HG03064 (cell line): ENCODE results near the gene THRA.

Experiments used
- ATAC-seq: cut with Tn5 transposase; IDR thresholded peaks from one replicate; pipeline ENCODE4 v1.9.1; 2021; ENCODE audit warnings: low read depth; ENCODE audit not compliant: unreplicated experiment

Gene THRA

DNA sequence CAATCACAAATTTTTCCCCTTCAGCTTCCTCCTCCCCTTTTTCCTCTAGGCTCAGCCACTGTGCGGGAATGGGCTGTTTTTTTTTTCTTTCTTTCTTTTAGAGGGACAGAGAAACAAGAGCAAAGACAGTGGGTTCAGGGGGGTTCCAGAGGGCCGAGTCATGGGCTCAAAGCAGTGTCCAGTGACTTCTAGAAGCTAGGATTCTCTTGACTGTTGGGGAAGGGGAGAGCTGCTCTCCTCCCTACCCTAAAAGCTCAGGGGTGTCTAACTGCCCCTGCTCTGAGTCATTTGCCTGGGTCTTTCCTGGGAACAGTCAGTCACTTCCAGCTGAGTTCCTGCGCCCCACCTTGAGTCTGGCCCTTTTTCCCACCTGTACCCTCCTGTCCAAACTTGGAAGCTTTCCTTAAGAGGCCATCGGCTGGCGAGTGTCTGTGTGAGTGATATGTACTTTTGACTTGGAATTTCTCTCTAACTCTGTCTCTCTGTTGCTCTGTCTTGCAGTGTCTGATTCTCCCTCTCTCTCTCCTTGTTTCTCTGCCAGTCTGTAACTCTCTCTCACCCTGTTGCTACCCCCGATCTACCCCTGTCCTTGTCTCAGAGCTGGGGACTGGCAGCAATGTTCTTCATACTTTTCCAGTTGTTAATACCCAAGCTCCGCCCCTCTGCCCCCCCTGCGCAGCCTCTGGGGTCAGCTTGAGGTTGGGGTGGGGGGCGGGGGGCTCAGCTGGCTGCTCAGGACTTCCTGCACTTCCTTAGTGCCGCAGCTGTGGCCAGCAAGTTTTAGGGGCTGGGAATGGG, 2.4 kb downstream of the THRA start:
- no peak for ATAC-seq

DNA sequence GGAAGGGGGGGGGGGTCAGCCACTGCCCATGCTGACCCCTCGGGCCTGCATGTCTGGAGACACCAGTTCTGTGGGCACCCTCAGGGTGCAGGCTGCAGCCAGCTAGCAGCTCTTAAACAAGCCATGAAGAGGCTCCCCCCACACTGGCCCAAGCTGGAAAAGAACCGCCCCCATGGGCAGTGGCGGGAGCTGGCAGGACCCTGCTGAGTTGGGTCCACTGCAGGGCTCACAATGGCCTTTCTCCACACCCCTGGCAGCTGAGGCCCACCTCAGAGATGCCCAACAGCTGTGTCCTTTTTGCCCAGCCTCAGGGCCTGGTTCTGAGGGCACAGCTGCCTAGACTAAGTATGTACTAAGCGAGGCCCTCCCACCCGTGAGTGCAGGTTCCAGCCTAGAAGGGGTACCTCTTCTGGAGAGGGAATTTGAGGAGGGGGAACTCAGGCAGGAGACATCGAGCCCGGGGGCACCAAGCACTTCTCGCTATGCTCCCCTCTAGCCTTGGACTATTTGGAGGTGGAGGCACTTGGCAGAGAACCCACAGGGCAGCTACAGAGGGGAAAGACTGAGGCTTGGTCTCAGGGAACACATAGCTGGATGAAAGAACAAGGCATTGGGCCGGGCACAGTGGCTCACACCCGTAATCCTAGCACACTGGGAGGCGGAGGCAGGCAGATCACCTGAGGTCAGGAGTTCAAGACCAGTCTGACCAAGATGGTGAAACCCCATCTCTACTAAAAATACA, 3.2 kb downstream of the THRA start:
- ATAC-seq, result no peak

DNA sequence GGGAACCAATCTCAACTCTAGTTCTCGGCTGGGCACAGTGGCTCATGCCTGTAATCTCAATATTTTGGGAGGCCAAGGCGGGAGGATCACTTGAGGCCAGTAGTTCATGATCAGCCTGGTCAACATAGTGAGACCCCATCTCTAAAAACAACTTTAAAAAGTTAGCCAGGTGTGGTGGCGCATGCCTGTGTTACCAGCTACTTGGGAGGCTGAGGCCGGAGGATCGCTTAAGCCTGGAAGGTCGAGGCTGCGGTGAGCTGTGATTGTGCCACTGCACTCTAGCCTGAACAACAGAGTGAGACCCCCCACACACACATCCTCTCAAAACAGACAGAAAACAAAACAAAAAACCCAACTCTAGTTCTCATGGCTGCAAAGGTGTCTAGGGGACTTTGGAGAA, 4.9 kb downstream of the THRA start:
- ATAC-seq, result no peak

DNA sequence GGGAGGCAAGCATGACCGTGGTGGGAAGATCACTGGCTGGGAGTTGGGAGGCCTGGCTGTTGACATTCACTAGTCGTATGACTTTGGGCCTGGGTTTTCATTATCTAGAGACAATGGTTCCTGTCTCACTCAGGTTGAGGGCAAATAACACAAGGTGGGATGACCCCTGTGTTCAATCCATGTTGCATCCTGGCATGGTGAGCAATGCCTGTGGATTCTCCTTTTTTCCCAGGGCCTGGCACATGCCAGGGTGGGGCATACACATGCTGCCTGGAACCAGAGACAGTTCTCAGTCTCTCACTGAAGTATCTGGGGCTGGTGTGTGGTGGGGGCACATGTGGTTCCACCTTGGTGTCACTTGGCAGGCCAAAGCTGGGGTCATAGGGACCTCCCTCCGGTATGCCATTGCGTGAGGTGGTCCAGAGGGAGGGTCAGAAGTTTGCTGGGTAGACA, 5.4 kb downstream of the THRA start:
- ATAC-seq, result no peak

GRCh38 chr17:40068584-40068916, 5.8 kb downstream of the THRA start:
- ATAC-seq, result no peak

- ATAC-seq, result no peak
Observed at GRCh38 chr17:40068917-40069750, 6.4 kb downstream of the THRA start.

- no peak for ATAC-seq
Observed at GRCh38 chr17:40069751-40070708, 7.3 kb downstream of the THRA start.

DNA sequence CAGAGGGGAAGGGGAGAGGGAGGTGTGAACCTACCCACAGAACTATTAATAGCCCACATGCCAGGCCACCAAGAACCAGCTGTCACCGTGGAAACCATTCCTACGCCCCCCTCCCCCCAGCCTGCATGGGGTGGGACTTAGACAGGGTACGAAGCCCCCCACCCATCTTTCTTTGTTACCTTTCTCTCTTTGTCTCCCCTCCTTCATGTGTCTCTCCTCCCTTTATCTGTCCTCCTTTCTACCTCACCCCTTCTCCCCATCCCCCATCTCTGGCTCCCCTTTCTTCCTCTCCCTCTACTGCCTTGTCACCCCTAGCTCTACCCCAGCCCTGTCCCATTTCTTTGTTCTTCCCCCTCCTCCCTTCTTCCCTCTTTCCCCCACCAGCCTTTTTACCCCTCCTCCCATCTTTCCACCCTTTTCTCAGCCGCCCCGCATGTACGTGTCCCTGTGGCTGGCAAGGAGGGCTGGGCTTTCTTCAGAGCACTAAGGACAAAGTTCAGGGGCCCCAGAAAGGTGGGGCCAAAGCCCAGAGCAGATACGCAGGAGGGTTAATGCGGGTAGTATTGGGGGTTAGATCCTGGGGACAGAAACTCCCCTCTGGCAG, 8.0 kb downstream of the THRA start:
- no peak for ATAC-seq

DNA sequence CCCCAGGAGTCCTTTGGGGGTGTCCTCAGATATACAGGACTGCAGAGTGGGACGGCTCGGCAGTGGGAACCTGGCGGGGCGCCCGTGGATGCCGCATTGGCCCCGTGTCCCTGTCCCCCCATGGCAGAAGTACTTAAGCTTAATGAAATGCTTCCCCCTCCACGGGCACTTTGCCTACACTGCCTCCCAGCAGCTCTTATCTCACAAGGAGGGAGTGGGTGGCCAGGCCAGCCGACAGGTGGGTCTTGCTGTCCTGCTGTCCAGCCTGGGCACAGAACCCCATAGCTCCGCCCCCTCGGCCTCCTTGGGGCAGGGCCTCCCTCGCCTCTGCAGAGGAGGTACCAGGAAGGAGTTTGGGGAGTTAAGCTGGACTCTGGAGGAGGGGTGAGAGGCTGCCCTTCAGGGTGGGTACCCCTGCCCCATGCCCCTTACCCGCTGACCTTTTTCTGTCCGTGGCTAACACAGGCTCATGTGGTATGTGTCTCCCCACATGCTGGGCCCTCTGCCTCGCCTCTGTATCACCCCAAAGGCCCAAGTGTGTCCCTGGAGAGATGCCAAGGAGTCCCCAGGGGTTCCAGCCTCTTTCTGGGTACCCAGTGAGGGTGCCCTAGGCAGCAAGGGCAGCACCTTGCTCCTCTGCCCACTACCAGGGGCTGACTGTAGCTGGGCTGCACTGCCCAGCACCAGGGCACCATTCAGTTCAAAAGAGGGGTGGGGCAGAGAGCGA, 8.7 kb downstream of the THRA start:
- ATAC-seq, result no peak

DNA sequence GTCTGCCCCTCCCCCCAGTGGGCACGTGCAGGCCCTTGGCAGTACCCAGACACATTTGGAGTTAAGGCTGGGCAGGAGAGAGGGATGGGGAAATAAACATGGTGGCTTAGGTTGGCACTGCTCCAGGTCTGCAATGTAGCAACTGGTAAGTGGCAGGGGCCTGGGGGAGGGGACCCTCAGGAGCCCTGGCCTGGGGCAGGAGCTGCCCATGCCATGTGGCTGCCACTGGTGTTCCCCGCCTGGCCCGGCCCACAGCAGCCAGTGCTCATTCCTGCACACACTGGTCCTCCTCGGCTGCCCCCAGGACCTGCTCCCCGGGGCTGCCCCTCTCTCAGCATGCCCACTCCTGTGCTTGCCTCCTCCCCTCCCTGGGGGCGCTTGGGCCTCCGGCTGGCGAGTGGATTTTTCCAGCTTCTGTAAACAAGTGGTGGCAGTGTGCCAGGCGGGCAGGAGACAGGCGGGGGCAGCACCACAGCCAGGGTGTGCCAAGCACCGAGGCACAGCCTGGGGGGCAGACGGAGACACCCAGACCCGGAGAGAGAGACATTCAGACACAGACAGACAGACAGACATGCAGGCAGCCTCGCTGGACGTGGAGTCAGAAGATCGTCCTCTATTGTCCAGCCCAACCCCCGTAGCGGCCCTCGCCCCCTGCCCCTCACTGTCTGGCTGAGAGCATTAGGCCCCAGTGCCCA, 9.4 kb downstream of the THRA start:
- no peak for ATAC-seq

GRCh38 chr17:40072735-40073346, 10.1 kb downstream of the THRA start:
- ATAC-seq, result no peak

DNA sequence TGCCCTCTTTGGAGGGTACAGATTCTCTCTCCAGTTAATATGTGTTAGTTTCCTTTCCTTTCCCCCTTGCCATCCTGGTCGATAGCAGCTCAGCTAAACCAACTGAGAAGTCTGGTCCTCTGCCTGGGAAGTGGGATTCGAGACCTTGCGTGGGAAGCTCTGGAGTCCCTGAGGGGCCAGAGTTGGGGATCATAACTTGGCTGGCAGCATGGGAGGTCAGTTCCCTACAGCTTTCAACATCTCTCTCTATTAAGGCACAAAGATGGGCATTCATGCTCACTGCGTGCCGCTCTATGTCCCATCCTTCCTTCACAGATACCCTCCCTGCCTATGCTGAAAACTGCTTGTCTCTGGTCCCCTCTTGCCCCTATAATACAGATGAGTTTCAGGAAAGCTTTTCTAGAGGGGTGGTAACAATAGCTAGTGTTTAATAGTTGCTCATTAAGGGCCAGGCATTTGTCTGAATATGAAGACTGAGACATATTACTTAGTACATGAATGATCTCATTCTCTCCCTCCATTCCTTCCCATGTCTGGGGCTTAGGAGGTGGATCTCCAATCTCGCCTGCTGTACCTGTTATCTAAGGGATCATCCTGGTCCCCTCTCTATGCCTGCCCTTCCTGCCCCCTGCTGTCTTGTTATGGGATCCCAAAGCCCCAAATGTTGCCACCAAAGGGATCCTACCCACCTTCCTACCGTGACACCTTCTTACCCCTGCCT, 10.8 kb downstream of the THRA start:
- no peak for ATAC-seq

DNA sequence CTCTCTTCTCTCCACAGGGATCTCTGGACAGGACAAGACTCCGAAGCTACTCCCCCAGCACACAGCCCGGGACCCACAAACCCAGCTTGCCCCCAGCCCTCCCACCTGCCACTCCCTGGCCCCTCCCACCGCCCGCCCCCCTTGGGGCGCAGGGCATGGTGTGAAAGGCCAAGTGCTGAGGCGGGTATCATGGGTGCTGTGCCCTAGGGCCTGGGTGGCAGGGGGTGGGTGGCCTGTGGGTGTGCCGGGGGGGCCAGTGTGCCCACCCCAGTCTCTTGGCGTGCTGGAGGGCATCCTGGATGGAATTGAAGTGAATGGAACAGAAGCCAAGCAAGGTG, 11.4 kb downstream of the THRA start:
- no peak for ATAC-seq

- no peak for ATAC-seq
Observed at GRCh38 chr17:40074871-40075200, 12.1 kb downstream of the THRA start.

DNA sequence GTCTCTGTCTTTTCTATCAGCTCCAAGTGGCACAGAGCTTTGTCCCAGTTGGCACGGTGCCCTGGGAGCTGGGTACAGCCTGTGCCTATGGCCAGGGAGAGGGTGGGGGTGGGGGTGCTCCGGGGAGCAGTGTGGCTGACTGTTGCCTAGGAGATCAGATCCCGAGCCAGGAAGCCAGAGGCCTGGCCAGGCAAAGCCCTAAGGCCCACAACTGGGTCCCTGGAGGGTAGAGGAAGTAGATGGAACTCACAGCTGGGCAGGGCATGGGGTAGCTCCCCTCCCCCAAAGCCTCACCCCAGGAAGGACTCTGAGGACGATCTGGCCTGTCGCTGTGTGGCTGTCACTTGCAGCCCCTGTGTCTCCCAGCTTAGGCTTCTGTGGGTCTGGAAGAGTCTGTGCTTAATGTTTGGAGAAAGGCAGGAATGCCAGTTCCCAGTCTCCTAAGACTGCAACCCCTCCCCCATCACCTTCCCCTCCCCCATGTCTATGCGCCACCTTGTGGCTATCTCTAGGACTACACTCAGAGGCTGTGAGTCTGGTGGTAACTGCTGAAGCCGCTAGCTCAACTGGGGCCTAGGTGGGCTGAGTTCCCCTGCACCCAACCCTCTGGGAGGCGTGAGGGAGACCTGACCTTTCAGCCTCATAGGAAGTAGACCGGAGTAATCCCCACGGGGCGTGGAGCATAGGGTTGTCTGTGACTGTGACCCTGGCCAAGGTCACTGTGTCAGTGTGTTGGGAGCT, 12.6 kb downstream of the THRA start:
- no peak for ATAC-seq

GRCh38 chr17:40075942-40076498, 13.3 kb downstream of the THRA start:
- ATAC-seq, result no peak

DNA sequence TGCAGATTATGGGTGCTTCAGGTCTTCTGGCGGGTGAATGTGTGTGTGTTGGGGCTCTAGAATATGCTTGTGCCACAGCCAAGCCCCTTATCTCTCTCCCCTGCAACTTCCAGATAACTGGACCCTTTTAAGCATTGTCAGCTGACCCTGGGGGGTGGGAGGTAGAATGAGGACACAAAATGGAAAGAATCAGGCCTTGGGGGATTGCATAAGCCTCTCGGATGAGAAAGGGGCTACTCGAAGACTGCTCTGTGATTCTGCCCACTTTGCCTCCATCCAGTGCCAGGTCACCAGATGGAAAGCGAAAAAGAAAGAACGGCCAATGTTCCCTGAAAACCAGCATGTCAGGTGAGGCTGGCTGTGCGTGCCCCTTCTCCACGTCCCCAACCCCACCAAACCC, 13.8 kb downstream of the THRA start:
- ATAC-seq, result no peak
